Neural progenitor cell (in vitro differentiated cells): ENCODE measurements around the gene RUFY1. TPM values are rescaled to one million over a fixed set of nuclear protein-coding genes. Genes with fewer than 3 reads are reported as not detected.
"Not testable (repeated sequence)": the region's sequence is repeated elsewhere in the genome, so short reads cannot be mapped to it uniquely, and the experiment has no call there.

ENCODE experiments used
- DNase-seq: peaks from one replicate; pipeline ENCODE4 v3.0.0-alpha.2; 2016; ENCODE audit warnings: low spot score
- H2AFZ ChIP-seq: fragments of 200-600 bp; sonication (generic); replicated peaks from 2 replicates; pipeline ENCODE4 v1.6.1; 2016; ENCODE audit warnings: antibody characterized with exemption
- H3F3A ChIP-seq: fragments of 200-600 bp; sonication (generic); 2 replicates; pipeline ENCODE4 v1.6.1; 2016; ENCODE audit warnings: antibody characterized with exemption, low read depth
- H3K27ac ChIP-seq: fragments of 200-600 bp; sonication (generic); 2 replicates; pipeline ENCODE4 v1.5.1; 2016; ENCODE audit warnings: mild to moderate bottlenecking
- H3K27me3 ChIP-seq: fragments of 200-600 bp; sonication (generic); 2 replicates; pipeline ENCODE4 v1.6.1; 2016; ENCODE audit warnings: mild to moderate bottlenecking, moderate library complexity
- H3K36me3 ChIP-seq: fragments of 200-600 bp; sonication (generic); 2 replicates; pipeline ENCODE4 v1.5.1; 2016
- H3K4me1 ChIP-seq: fragments of 200-600 bp; sonication (generic); 2 replicates; pipeline ENCODE4 v1.6.1; 2016; ENCODE audit warnings: mixed run types
- H3K4me2 ChIP-seq: fragments of 200-600 bp; sonication (generic); 2 replicates; pipeline ENCODE4 v1.6.1; 2016
- H3K4me3 ChIP-seq: fragments of 200-600 bp; sonication (generic); 2 replicates; pipeline ENCODE4 v1.5.1; 2016
- H3K79me2 ChIP-seq: fragments of 200-600 bp; sonication (generic); 2 replicates; pipeline ENCODE4 v1.6.1; 2016; ENCODE audit warnings: low read depth
- H3K9ac ChIP-seq: fragments of 200-600 bp; sonication (generic); 2 replicates; pipeline ENCODE4 v1.6.1; 2016
- H3K9me3 ChIP-seq: fragments of 200-600 bp; sonication (generic); 2 replicates; pipeline ENCODE4 v1.5.1; 2016; ENCODE audit warnings: low read depth
- H4K20me1 ChIP-seq: fragments of 200-600 bp; sonication (generic); 2 replicates; pipeline ENCODE4 v1.6.1; 2016; ENCODE audit warnings: low read depth
- H3K27ac Mint-ChIP-seq: 3 replicates; pipeline ENCODE4 v1.8.0; 2021; ENCODE audit warnings: mixed read lengths
- H3K27me3 Mint-ChIP-seq: 2 replicates; pipeline ENCODE4 v1.8.0; 2022; ENCODE audit warnings: low read depth, mild to moderate bottlenecking, inconsistent platforms, moderate library complexity, mixed read lengths; ENCODE audit not compliant: insufficient read depth
- H3K36me3 Mint-ChIP-seq: 3 replicates; pipeline ENCODE4 v1.8.0; 2021; ENCODE audit warnings: mixed read lengths
- H3K4me1 Mint-ChIP-seq: 3 replicates; pipeline ENCODE4 v1.8.0; 2021; ENCODE audit warnings: mixed read lengths
- H3K4me3 Mint-ChIP-seq: 3 replicates; pipeline ENCODE4 v1.8.0; 2021; ENCODE audit warnings: mild to moderate bottlenecking, moderate library complexity, mixed read lengths
- H3K9me3 Mint-ChIP-seq: 3 replicates; pipeline ENCODE4 v1.8.0; 2020; ENCODE audit warnings: mixed read lengths
- EZH2 ChIP-seq: fragments of 200-600 bp; sonication (generic); IDR thresholded peaks from 2 replicates; pipeline ENCODE4 v1.6.1; 2017; ENCODE audit warnings: antibody characterized with exemption, mild to moderate bottlenecking, moderate library complexity
- EZH2phosphoT487 ChIP-seq: fragments of 200-600 bp; sonication (generic); IDR thresholded peaks from 2 replicates; pipeline ENCODE4 v1.6.1; 2017; ENCODE audit warnings: antibody characterized with exemption
- total RNA-seq: library from RNA; depleted of rRNA; stranded (reverse); fragments of >200 nt; gene quantifications from 2 replicates; pipeline ENCODE4 v1.2.3, GENCODE V29; 2015; ENCODE audit warnings: low replicate concordance
- TF ChIP-seq, protein P1 (sequence below): fragments of 200-600 bp; sonication (generic); IDR thresholded peaks from 2 replicates; pipeline ENCODE4 v1.5.1; 2017; ENCODE audit warnings: antibody characterized with exemption, mild to moderate bottlenecking

Gene RUFY1
- total RNA-seq, 1 donor from 2014 or later: 45.8 TPM

DNA sequence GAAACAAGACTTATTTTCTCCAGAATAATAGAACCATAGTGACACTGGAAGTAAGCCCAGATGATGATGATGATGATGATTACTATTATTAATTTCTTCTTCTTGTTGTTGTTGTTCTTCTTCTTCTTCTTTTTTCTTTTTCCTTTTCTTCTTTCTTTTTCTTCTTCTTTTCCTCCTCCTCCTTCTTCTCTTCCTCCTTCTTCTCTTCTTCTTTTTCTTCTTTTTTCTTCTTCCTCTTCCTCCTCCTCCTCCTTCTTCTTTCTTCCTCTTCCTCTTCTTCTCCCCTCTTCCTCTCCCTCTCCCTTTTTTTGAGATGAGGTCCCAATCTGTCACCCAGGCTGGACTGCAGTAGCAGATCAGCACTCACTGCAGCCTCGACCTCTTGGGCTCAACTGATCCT lies 40.5 kb upstream of the RUFY1 start:
- DNase-seq: no peak
- peaks cover 12% of the 10 kb centered on the region for H3K4me1 Mint-ChIP-seq
- H3K9me3 Mint-ChIP-seq: no peaks in the 10 kb centered on the region
- H3K36me3 Mint-ChIP-seq: no peaks in the 10 kb centered on the region
- no peak overlapping the region for H3K27ac Mint-ChIP-seq
- Histone ChIP-seq H2AFZ (no peak overlapping the region), H3K9me3 (no peaks in the 10 kb centered on the region), H3K27ac (no peak overlapping the region), H3K4me2 (no peak overlapping the region), H3K79me2 (no peaks in the 10 kb centered on the region), H4K20me1 (no peaks in the 10 kb centered on the region), H3F3A (no peaks in the 10 kb centered on the region), H3K36me3 (no peaks in the 10 kb centered on the region), H3K9ac (no peak overlapping the region), H3K4me1 (peaks cover 6% of the 10 kb centered on the region), H3K4me3 (no peak overlapping the region), H3K27me3 (no peaks in the 10 kb centered on the region)
- H3K4me3 Mint-ChIP-seq: no peak overlapping the region
- H3K27me3 Mint-ChIP-seq: peaks cover 10% of the 10 kb centered on the region
- no peak for TF ChIP-seq EZH2phosphoT487
- no peak for TF ChIP-seq EZH2
- TF ChIP-seq, protein P1, sequence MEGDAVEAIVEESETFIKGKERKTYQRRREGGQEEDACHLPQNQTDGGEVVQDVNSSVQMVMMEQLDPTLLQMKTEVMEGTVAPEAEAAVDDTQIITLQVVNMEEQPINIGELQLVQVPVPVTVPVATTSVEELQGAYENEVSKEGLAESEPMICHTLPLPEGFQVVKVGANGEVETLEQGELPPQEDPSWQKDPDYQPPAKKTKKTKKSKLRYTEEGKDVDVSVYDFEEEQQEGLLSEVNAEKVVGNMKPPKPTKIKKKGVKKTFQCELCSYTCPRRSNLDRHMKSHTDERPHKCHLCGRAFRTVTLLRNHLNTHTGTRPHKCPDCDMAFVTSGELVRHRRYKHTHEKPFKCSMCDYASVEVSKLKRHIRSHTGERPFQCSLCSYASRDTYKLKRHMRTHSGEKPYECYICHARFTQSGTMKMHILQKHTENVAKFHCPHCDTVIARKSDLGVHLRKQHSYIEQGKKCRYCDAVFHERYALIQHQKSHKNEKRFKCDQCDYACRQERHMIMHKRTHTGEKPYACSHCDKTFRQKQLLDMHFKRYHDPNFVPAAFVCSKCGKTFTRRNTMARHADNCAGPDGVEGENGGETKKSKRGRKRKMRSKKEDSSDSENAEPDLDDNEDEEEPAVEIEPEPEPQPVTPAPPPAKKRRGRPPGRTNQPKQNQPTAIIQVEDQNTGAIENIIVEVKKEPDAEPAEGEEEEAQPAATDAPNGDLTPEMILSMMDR: no peak

DNA sequence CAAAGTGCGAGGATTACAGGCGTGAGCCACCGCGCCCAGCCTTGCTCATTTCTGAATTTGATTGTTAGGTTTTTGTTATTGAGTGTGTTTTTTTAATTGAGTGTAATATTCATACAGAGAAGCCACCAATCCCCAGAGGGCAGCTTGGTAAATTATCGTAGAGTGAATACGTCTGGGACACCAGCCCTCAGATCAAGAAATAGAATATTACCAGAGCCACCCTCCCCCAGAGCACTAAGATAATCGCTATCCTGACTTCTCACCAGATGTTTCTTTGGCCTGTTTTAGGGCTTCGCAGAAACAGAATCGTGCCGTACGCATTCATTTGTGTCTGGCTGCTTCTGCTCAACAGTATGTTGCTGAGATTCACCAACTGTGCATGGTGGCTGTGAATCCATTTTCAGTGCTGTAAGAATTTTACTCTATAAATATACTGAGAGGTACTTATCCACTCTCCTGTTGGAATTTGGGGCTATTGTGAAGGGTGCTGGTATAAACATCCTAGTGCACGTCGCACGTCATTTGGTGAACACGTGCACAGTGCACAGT lies 37.8 kb upstream of the RUFY1 start:
- Histone ChIP-seq H3K9ac (no peak overlapping the region), H3K9me3 (no peaks in the 10 kb centered on the region), H3K4me1 (no peaks in the 10 kb centered on the region), H3K27ac (no peak overlapping the region), H3K79me2 (no peaks in the 10 kb centered on the region), H3K27me3 (no peaks in the 10 kb centered on the region), H3F3A (no peaks in the 10 kb centered on the region), H3K4me2 (no peak overlapping the region), H3K36me3 (no peaks in the 10 kb centered on the region), H4K20me1 (no peaks in the 10 kb centered on the region), H2AFZ (no peak overlapping the region), H3K4me3 (no peak overlapping the region)
- no peak overlapping the region for H3K27ac Mint-ChIP-seq
- H3K4me1 Mint-ChIP-seq: peaks cover 12% of the 10 kb centered on the region
- peaks cover 10% of the 10 kb centered on the region for H3K27me3 Mint-ChIP-seq
- no peak for TF ChIP-seq EZH2
- no peak for TF ChIP-seq EZH2phosphoT487
- TF ChIP-seq, protein P1: no peak
- H3K4me3 Mint-ChIP-seq: no peak overlapping the region
- H3K36me3 Mint-ChIP-seq: no peaks in the 10 kb centered on the region
- no peaks in the 10 kb centered on the region for H3K9me3 Mint-ChIP-seq
- no peak for DNase-seq

DNA sequence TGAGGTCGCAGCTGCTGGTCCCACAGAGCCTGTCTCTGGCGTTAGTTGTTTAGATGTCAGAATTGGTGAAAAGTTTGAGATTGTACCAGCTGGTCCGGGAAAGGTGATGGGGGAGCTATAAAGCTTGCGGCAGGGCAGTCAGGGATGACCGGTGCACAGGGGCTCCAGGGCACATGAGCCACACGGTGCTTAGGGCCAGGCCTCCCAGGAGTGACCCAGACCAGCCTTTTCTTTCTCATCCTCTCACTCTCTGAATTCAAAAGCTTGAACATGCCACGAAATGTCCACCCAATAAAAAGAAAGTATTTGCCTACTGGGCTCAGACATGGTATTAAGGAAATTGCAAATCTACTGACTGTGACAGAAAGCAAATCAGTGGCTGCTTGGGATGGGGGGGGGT lies 34.9 kb upstream of the RUFY1 start:
- not testable (repeated sequence) for H3K27ac ChIP-seq, DNase-seq, H3K9me3 Mint-ChIP-seq, H3K4me2 ChIP-seq, H4K20me1 ChIP-seq, H2AFZ ChIP-seq, H3K9ac ChIP-seq, H3K36me3 ChIP-seq, H3K27me3 ChIP-seq, H3F3A ChIP-seq, H3K9me3 ChIP-seq, H3K4me1 ChIP-seq, H3K27me3 Mint-ChIP-seq, H3K79me2 ChIP-seq, H3K27ac Mint-ChIP-seq, H3K36me3 Mint-ChIP-seq, H3K4me3 Mint-ChIP-seq, H3K4me3 ChIP-seq
- peaks cover 11% of the 10 kb centered on the region for H3K4me1 Mint-ChIP-seq

DNA sequence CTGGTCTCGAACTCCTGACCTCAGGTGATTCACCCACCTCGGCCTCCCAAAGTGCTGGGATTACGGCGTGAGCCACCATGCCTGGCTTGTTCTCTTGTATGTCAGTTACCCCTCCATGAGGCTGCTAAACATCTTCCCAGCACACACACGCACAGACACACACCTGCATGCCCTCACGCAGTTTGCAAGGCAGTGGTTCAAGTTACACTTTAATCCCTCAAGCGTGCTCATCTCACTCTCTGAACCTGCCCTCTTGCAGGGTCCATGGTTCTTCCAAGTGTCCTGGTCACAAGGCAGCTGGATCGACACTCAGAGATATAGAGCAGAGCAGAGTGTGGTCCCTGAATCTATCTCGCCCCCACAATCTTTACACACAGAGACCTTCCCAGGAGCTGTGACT lies 34.1 kb upstream of the RUFY1 start:
- H3K4me1 Mint-ChIP-seq: peaks cover 11% of the 10 kb centered on the region
- no peak overlapping the region for H3K9ac ChIP-seq
- no peaks in the 10 kb centered on the region for H4K20me1 ChIP-seq
- TF ChIP-seq EZH2 (no peak), EZH2phosphoT487 (no peak)
- TF ChIP-seq, protein P1: no peak
- no peaks in the 10 kb centered on the region for H3K9me3 ChIP-seq
- no peaks in the 10 kb centered on the region for H3K79me2 ChIP-seq
- no peak overlapping the region for H3K27ac Mint-ChIP-seq
- no peaks in the 10 kb centered on the region for H3K27me3 ChIP-seq
- H3K4me1 ChIP-seq: no peaks in the 10 kb centered on the region
- no peaks in the 10 kb centered on the region for H3K36me3 ChIP-seq
- no peak overlapping the region for H2AFZ ChIP-seq
- H3K27ac ChIP-seq: no peak overlapping the region
- no peak overlapping the region for H3K4me3 Mint-ChIP-seq
- no peak for DNase-seq
- no peak overlapping the region for H3K4me2 ChIP-seq
- H3K27me3 Mint-ChIP-seq: peaks cover 8% of the 10 kb centered on the region
- no peak overlapping the region for H3K4me3 ChIP-seq
- H3K9me3 Mint-ChIP-seq: no peaks in the 10 kb centered on the region
- H3K36me3 Mint-ChIP-seq: no peaks in the 10 kb centered on the region
- no peaks in the 10 kb centered on the region for H3F3A ChIP-seq

DNA sequence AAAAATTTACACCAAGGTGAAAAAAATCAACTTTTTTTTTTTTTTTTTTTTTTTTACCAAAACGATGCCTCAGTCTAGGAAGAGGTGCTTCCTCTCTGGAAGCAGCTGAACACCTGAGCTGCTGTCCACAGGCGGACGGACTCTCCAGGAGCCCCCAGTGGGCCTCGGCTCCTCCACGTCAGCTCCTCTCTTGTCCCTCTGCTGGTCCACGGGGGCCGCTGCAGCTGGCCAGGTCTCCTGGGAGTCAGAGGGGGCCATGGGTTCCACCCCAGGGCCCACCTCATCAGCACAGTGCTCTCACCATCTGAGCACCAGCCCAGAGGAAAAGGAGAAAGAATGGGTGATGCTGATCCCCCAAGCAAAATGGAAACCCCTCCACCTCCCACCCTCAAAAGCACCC lies 32.6 kb upstream of the RUFY1 start:
- not testable (repeated sequence) for H3K36me3 ChIP-seq, H3K27ac Mint-ChIP-seq, H3K4me3 Mint-ChIP-seq, H3K4me3 ChIP-seq, H3K27me3 Mint-ChIP-seq, H3K36me3 Mint-ChIP-seq, H2AFZ ChIP-seq, H4K20me1 ChIP-seq, H3K79me2 ChIP-seq, H3K9ac ChIP-seq, H3K9me3 Mint-ChIP-seq, H3F3A ChIP-seq, DNase-seq, H3K27ac ChIP-seq, H3K4me1 ChIP-seq, H3K4me2 ChIP-seq, H3K27me3 ChIP-seq, H3K9me3 ChIP-seq
- peaks cover 11% of the 10 kb centered on the region for H3K4me1 Mint-ChIP-seq

DNA sequence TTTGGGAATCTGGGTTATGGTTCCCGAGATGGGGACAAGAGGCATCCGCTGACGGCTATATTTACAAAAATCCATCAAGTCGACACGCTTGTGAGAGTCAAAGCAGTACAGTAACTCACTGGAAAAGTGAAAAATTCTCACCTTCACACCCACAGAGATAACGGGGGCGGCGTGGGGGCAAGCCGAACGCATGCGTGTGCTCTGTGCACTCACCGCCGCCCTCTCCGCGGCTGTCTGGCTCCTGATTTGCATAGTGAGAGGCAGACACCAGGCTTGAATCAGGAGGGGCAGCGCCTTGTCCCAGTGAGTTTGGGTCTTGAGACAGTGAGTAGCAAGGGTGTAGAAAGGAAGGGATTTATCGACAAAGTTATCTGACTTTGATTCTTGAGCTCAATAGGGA lies 32.0 kb upstream of the RUFY1 start:
- H3K36me3 ChIP-seq, H3K27ac ChIP-seq, H3K9me3 ChIP-seq, H3K36me3 Mint-ChIP-seq, H3K4me3 ChIP-seq, H3K9me3 Mint-ChIP-seq, DNase-seq, H3K4me1 ChIP-seq, H3K4me2 ChIP-seq, H3K4me3 Mint-ChIP-seq, H3K27me3 Mint-ChIP-seq, H3F3A ChIP-seq, H2AFZ ChIP-seq, H3K9ac ChIP-seq, H3K27me3 ChIP-seq, H3K27ac Mint-ChIP-seq, H4K20me1 ChIP-seq, H3K79me2 ChIP-seq: not testable (repeated sequence)
- H3K4me1 Mint-ChIP-seq: peaks cover 11% of the 10 kb centered on the region
